T-helper 2 cell treated with Interferon-gamma antibody and Interleukin-4, amounts not matched to agents 5 μg/mL and 100 μg/mL, for 36 hours (primary cell): ENCODE data around the gene ZNF263.

Experiments used
- DNase-seq: peaks from one replicate; pipeline ENCODE4 v3.0.0; 2021; ENCODE audit warnings: low spot score
- H3K27ac Mint-ChIP-seq: one replicate; pipeline ENCODE4 v1.8.0; 2021; ENCODE audit warnings: mild to moderate bottlenecking, mixed read lengths
- H3K27me3 Mint-ChIP-seq: one replicate; pipeline ENCODE4 v1.8.0; 2021; ENCODE audit warnings: low read depth, mixed read lengths
- H3K36me3 Mint-ChIP-seq: one replicate; pipeline ENCODE4 v1.8.0; 2021; ENCODE audit warnings: low read depth, mixed read lengths
- H3K4me1 Mint-ChIP-seq: one replicate; pipeline ENCODE4 v1.8.0; 2021; ENCODE audit warnings: low read depth, mixed read lengths
- H3K4me3 Mint-ChIP-seq: one replicate; pipeline ENCODE4 v1.8.0; 2022; ENCODE audit warnings: mild to moderate bottlenecking, moderate library complexity, mixed read lengths
- H3K9me3 Mint-ChIP-seq: one replicate; pipeline ENCODE4 v1.8.0; 2021; ENCODE audit warnings: mixed read lengths

ZNF263 gene

GRCh38 chr16:3321816-3322215 lies 38.5 kb downstream of the ZNF263 start:
- peaks cover 28% of the 10 kb centered on the region for H3K36me3 Mint-ChIP-seq
- peaks cover 62% of the 10 kb centered on the region for H3K9me3 Mint-ChIP-seq
- no peak overlapping the region for H3K4me3 Mint-ChIP-seq
- no peaks in the 10 kb centered on the region for H3K4me1 Mint-ChIP-seq
- H3K27ac Mint-ChIP-seq: no peak overlapping the region
- no peak for DNase-seq
- H3K27me3 Mint-ChIP-seq: no peaks in the 10 kb centered on the region

GRCh38 chr16:3327514-3327913 lies 44.2 kb downstream of the ZNF263 start:
- peaks cover 40% of the 10 kb centered on the region for H3K9me3 Mint-ChIP-seq
- no peak overlapping the region for H3K4me3 Mint-ChIP-seq
- H3K27ac Mint-ChIP-seq: no peak overlapping the region
- no peaks in the 10 kb centered on the region for H3K27me3 Mint-ChIP-seq
- H3K36me3 Mint-ChIP-seq: no peaks in the 10 kb centered on the region
- DNase-seq: no peak
- H3K4me1 Mint-ChIP-seq: no peaks in the 10 kb centered on the region

GRCh38 chr16:3328104-3328503 lies 44.8 kb downstream of the ZNF263 start:
- peaks cover 40% of the 10 kb centered on the region for H3K9me3 Mint-ChIP-seq
- no peaks in the 10 kb centered on the region for H3K4me1 Mint-ChIP-seq
- no peak for DNase-seq
- no peak overlapping the region for H3K4me3 Mint-ChIP-seq
- no peaks in the 10 kb centered on the region for H3K36me3 Mint-ChIP-seq
- H3K27ac Mint-ChIP-seq: no peak overlapping the region
- H3K27me3 Mint-ChIP-seq: no peaks in the 10 kb centered on the region

- Mint-ChIP-seq H3K9me3 (peaks cover 40% of the 10 kb centered on the region), H3K4me3 (no peak overlapping the region), H3K27me3 (no peaks in the 10 kb centered on the region), H3K27ac (no peak overlapping the region), H3K4me1 (no peaks in the 10 kb centered on the region), H3K36me3 (peaks cover 1% of the 10 kb centered on the region)
- DNase-seq: no peak
These were observed 45.4 kb downstream of the ZNF263 start for GRCh38 chr16:3328643-3329042.
